HCT116 (cell line): Measurements from ENCODE around the gene PPEF1. TPM values are rescaled to one million over a fixed set of nuclear protein-coding genes. Genes with fewer than 3 reads are reported as not detected.

Source experiments
- ATAC-seq: fragments of 200-7000 bp; cut with Tn5 transposase; 2 replicates; pipeline ENCODE4 v1.9.1; 2020; ENCODE audit warnings: mild to moderate bottlenecking, moderate library complexity
- BruUV-seq: library from RNA; stranded (reverse); fragments of 400-500 nt; replicated peaks from 2 replicates; lab custom pipeline; 2021; lab: Mats Ljungman, UMichigan
- CTCF ChIA-PET: fragments of 300-600 bp; sonication (Branson Sonifier 250); formaldehyde crosslinking; loops from one replicate; lab custom pipeline; 2021; ENCODE audit warnings: antibody characterized with exemption; lab: Charles Lee
- POLR2A ChIA-PET: fragments of 300-600, 350-600 bp; sonication (Branson Sonifier 250); formaldehyde crosslinking; loops from one replicate; lab custom pipeline; 2021; ENCODE audit warnings: antibody characterized with exemption; lab: Charles Lee
- RAD21 ChIA-PET, 2 experiments: fragments of 300-600 bp; sonication (Branson Sonifier 250); formaldehyde crosslinking; loops; one replicate each; lab custom pipeline; 2023; ENCODE audit warnings: low total read pairs in 2 of 2; ENCODE audit not compliant: uncharacterized antibody in 2 of 2, unreplicated experiment in 2 of 2, low non-redundant PET in 1 of 2; lab: Charles Lee
- DNase-seq: peaks from one replicate; pipeline ENCODE4 v3.0.0-alpha.2; 2010; ENCODE audit warnings: low read depth, low spot score
- H2AFZ ChIP-seq: fragments of 200-600 bp; shearing (Covaris generic), sonication (generic); 2 replicates; pipeline ENCODE4 v1.6.1; 2017; ENCODE audit warnings: low read depth, mixed run types, mixed read lengths, antibody characterized with exemption, low read length; ENCODE audit not compliant: poor library complexity, severe bottlenecking
- H3K27ac ChIP-seq: 2 replicates; pipeline ENCODE4 v1.5.1; 2012; ENCODE audit warnings: low read depth, low read length
- H3K27me3 ChIP-seq: fragments of 200-600 bp; sonication (generic); 2 replicates; pipeline ENCODE4 v1.6.1; 2016; ENCODE audit warnings: mixed run types, low read length, mixed read lengths; ENCODE audit not compliant: insufficient read depth
- H3K36me3 ChIP-seq, 2 experiments: fragments of 200-500 bp in 1 of 2; fragments of 200-600 bp in 1 of 2; sonication (Bioruptor generic) in 1 of 2; sonication (generic) in 1 of 2; 2 replicates each; pipeline versions ENCODE4 v1.5.1 to v1.6.1; 2014 to 2016; ENCODE audit warnings: low read length in 2 of 2, inconsistent platforms in 1 of 2, mixed read lengths in 1 of 2, mixed run types in 1 of 2; ENCODE audit not compliant: insufficient read depth in 2 of 2, control insufficient read depth in 1 of 2
- H3K4me1 ChIP-seq, 2 experiments: fragments of 200-600 bp in 1 of 2; sonication (generic) in 1 of 2; 2 replicates each; pipeline versions ENCODE4 v1.5.1 to v1.6.1; 2012 to 2017; ENCODE audit warnings: low read length in 2 of 2, inconsistent platforms in 1 of 2, mild to moderate bottlenecking in 1 of 2, mixed read lengths in 1 of 2, mixed run types in 1 of 2, moderate library complexity in 1 of 2; ENCODE audit not compliant: insufficient read depth in 2 of 2, control insufficient read depth in 1 of 2
- H3K4me2 ChIP-seq: fragments of 200-600 bp; sonication (generic); 2 replicates; pipeline ENCODE4 v1.6.1; 2017; ENCODE audit warnings: mixed run types, low read length, mixed read lengths
- H3K4me3 ChIP-seq, 2 experiments: fragments of 200-600 bp in 1 of 2; sonication (generic) in 1 of 2; replicated peaks in 1 of 2; 2 replicates each; pipeline ENCODE4 v1.5.1; 2011 to 2016; ENCODE audit warnings: low read length in 2 of 2, control low read depth in 1 of 2, low read depth in 1 of 2, mild to moderate bottlenecking in 1 of 2, mixed read lengths in 1 of 2, mixed run types in 1 of 2
- H3K79me2 ChIP-seq: fragments of 200-600 bp; sonication (generic); 2 replicates; pipeline ENCODE4 v1.6.1; 2017; ENCODE audit warnings: mild to moderate bottlenecking, mixed run types, low read length, moderate library complexity, mixed read lengths; ENCODE audit not compliant: insufficient read depth
- H3K9ac ChIP-seq: fragments of 200-600 bp; sonication (generic); 2 replicates; pipeline ENCODE4 v1.6.1; 2016; ENCODE audit warnings: low read length, mixed read lengths
- H3K9me2 ChIP-seq: fragments of 200-600 bp; sonication (generic), shearing (Covaris generic); 2 replicates; pipeline ENCODE4 v1.6.1; 2017; ENCODE audit warnings: mixed run types, mild to moderate bottlenecking, moderate library complexity; ENCODE audit not compliant: insufficient read depth
- H3K9me3 ChIP-seq, 2 experiments: fragments of 200-500 bp in 1 of 2; fragments of 200-600 bp in 1 of 2; sonication (Bioruptor generic) in 1 of 2; sonication (generic) in 1 of 2; 2 replicates each; pipeline ENCODE4 v1.6.1; 2014 to 2017; ENCODE audit warnings: low read length in 2 of 2, mixed read lengths in 2 of 2, inconsistent platforms in 1 of 2, low read depth in 1 of 2, mild to moderate bottlenecking in 1 of 2, mixed run types in 1 of 2, moderate library complexity in 1 of 2; ENCODE audit not compliant: control insufficient read depth in 1 of 2, insufficient read depth in 1 of 2
- H4K20me1 ChIP-seq: fragments of 200-600 bp; sonication (generic), shearing (Covaris generic); 2 replicates; pipeline ENCODE4 v1.6.1; 2017; ENCODE audit warnings: mixed run types, mild to moderate bottlenecking, moderate library complexity; ENCODE audit not compliant: insufficient read depth
- ATF3 ChIP-seq: IDR thresholded peaks from 2 replicates; pipeline ENCODE4 v1.6.1; 2012
- CBX3 ChIP-seq: IDR thresholded peaks from 2 replicates; pipeline ENCODE4 v1.6.1; 2012; ENCODE audit warnings: low read depth
- EGR1 ChIP-seq: IDR thresholded peaks from 2 replicates; pipeline ENCODE4 v1.6.1; 2012; ENCODE audit warnings: low read depth
- ELF1 ChIP-seq: IDR thresholded peaks from 2 replicates; pipeline ENCODE4 v1.6.1; 2012; ENCODE audit warnings: low read depth, borderline replicate concordance
- EZH2phosphoT487 ChIP-seq: fragments of 200-600 bp; IDR thresholded peaks from 2 replicates; pipeline ENCODE4 v1.6.1; 2018; ENCODE audit warnings: antibody characterized with exemption, borderline replicate concordance
- FOSL1 ChIP-seq: IDR thresholded peaks from 2 replicates; pipeline ENCODE4 v1.6.1; 2012; ENCODE audit warnings: low read depth
- JUND ChIP-seq: IDR thresholded peaks from 2 replicates; pipeline ENCODE4 v1.6.1; 2012
- MAX ChIP-seq: IDR thresholded peaks from 2 replicates; pipeline ENCODE4 v1.6.1; 2012
- POLR2A ChIP-seq: IDR thresholded peaks from 2 replicates; pipeline ENCODE4 v1.7.0; 2011; ENCODE audit warnings: borderline replicate concordance; ENCODE audit not compliant: insufficient read depth, insufficient read length; ENCODE audit errors: extremely low read depth
- POLR2AphosphoS5 ChIP-seq: IDR thresholded peaks from 2 replicates; pipeline ENCODE4 v1.6.1; 2011; ENCODE audit warnings: mild to moderate bottlenecking, low read depth, low read length, moderate library complexity
- RAD21 ChIP-seq: IDR thresholded peaks from 2 replicates; pipeline ENCODE4 v1.6.1; 2012; ENCODE audit warnings: low read depth, mild to moderate bottlenecking
- SIN3A ChIP-seq: IDR thresholded peaks from 2 replicates; pipeline ENCODE4 v1.6.1; 2012; ENCODE audit warnings: low read depth
- TCF7L2 ChIP-seq: IDR thresholded peaks from 2 replicates; pipeline ENCODE4 v1.7.0; 2011; ENCODE audit warnings: borderline replicate concordance, inconsistent platforms; ENCODE audit not compliant: insufficient read depth, insufficient read length; ENCODE audit errors: extremely low read depth
- YY1 ChIP-seq: IDR thresholded peaks from 2 replicates; pipeline ENCODE4 v1.6.1; 2011; ENCODE audit warnings: low read length, low read depth, moderate library complexity, mild to moderate bottlenecking; ENCODE audit not compliant: insufficient replicate concordance; ENCODE audit errors: extremely low read depth
- ZBTB33 ChIP-seq: IDR thresholded peaks from 2 replicates; pipeline ENCODE4 v1.6.1; 2011; ENCODE audit warnings: mild to moderate bottlenecking, low read length, moderate library complexity; ENCODE audit not compliant: insufficient replicate concordance; ENCODE audit errors: extremely low read depth
- ZFX ChIP-seq: fragments of 450-650 bp; IDR thresholded peaks from 2 replicates; pipeline ENCODE4 v1.6.1; 2017
- intact Hi-C: fragments of 100-400 bp; cut with micrococcal nuclease; formaldehyde crosslinking; loops from 2 replicates; pipeline ENCODE4 v1.10.0; 2022
- total RNA-seq: library from RNA; stranded (reverse); gene quantifications from one replicate; pipeline ENCODE4 v1.2.1, GENCODE V29; 2021; ENCODE audit not compliant: unreplicated experiment
- TF ChIP-seq, protein P1 (sequence below), 3 experiments: fragments of 200-600 bp in 1 of 3; sonication (generic) in 1 of 3; IDR thresholded peaks in 2 of 3; conservative IDR thresholded peaks in 1 of 3; 2 replicates each; pipeline ENCODE4 v1.5.1; 2012 to 2017; ENCODE audit warnings: low read depth in 2 of 3, low read length in 2 of 3, antibody characterized with exemption in 1 of 3, borderline replicate concordance in 1 of 3, control low read depth in 1 of 3, mild to moderate bottlenecking in 1 of 3, mixed read lengths in 1 of 3, mixed run types in 1 of 3, moderate library complexity in 1 of 3; ENCODE audit not compliant: insufficient read depth in 1 of 3
- TF ChIP-seq, protein P2 (sequence below): IDR thresholded peaks from 2 replicates; pipeline ENCODE4 v1.6.1; 2012; ENCODE audit warnings: low read depth

PPEF1 gene
- total RNA-seq, 1 experiment from 2014 or later, result not detected

DNA sequence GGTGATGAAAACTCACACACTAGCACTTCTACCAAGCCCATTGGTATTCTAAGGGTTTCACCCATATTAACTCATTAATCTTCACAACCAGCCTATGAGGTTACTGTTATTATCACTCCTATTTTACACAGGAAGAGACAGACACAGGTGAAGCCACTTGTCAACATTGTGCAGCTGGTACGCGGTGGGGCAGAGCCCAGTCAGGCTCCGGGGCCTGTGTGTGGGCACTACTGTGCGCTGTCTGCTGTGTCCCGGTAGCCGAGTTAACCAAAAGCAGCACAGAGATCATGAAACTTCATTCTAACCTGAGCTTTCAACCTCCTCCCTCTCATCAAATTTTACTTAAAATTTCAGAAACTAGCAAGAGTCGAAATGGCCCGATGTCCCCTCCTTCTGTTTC is 165.2 kb downstream of the PPEF1 start:
- no peaks in the 10 kb centered on the region for H3K36me3 ChIP-seq
- peak overlapping the region; percentile 50 for H3K4me2 ChIP-seq
- ChIA-PET RAD21 (no interaction called here), POLR2A (no interaction called here), CTCF (no interaction called here)
- no peaks in the 10 kb centered on the region for H3K79me2 ChIP-seq
- DNase-seq, result no peak
- H3K9ac ChIP-seq, result no peak overlapping the region
- intact Hi-C loops, result no loop called here
- no peak for TF ChIP-seq EZH2phosphoT487
- TF ChIP-seq CBX3, result no peak
- no peak for TF ChIP-seq ATF3
- no peak for TF ChIP-seq POLR2AphosphoS5
- no peak for TF ChIP-seq RAD21
- TF ChIP-seq ZBTB33, result no peak
- no peak for TF ChIP-seq SIN3A
- TF ChIP-seq, protein P1, sequence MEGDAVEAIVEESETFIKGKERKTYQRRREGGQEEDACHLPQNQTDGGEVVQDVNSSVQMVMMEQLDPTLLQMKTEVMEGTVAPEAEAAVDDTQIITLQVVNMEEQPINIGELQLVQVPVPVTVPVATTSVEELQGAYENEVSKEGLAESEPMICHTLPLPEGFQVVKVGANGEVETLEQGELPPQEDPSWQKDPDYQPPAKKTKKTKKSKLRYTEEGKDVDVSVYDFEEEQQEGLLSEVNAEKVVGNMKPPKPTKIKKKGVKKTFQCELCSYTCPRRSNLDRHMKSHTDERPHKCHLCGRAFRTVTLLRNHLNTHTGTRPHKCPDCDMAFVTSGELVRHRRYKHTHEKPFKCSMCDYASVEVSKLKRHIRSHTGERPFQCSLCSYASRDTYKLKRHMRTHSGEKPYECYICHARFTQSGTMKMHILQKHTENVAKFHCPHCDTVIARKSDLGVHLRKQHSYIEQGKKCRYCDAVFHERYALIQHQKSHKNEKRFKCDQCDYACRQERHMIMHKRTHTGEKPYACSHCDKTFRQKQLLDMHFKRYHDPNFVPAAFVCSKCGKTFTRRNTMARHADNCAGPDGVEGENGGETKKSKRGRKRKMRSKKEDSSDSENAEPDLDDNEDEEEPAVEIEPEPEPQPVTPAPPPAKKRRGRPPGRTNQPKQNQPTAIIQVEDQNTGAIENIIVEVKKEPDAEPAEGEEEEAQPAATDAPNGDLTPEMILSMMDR (IDR thresholded peaks at IDR 0.05 in 2 of 3, conservative IDR thresholded peaks at IDR 0.05 in 1 of 3; ENCODE audit: borderline replicate concordance in 1 of 3, insufficient read depth in 1 of 3, low read depth in 2 of 3, low read length in 2 of 3), result no peak
- no peak for TF ChIP-seq YY1
- no peak for TF ChIP-seq FOSL1
- TF ChIP-seq, protein P2, sequence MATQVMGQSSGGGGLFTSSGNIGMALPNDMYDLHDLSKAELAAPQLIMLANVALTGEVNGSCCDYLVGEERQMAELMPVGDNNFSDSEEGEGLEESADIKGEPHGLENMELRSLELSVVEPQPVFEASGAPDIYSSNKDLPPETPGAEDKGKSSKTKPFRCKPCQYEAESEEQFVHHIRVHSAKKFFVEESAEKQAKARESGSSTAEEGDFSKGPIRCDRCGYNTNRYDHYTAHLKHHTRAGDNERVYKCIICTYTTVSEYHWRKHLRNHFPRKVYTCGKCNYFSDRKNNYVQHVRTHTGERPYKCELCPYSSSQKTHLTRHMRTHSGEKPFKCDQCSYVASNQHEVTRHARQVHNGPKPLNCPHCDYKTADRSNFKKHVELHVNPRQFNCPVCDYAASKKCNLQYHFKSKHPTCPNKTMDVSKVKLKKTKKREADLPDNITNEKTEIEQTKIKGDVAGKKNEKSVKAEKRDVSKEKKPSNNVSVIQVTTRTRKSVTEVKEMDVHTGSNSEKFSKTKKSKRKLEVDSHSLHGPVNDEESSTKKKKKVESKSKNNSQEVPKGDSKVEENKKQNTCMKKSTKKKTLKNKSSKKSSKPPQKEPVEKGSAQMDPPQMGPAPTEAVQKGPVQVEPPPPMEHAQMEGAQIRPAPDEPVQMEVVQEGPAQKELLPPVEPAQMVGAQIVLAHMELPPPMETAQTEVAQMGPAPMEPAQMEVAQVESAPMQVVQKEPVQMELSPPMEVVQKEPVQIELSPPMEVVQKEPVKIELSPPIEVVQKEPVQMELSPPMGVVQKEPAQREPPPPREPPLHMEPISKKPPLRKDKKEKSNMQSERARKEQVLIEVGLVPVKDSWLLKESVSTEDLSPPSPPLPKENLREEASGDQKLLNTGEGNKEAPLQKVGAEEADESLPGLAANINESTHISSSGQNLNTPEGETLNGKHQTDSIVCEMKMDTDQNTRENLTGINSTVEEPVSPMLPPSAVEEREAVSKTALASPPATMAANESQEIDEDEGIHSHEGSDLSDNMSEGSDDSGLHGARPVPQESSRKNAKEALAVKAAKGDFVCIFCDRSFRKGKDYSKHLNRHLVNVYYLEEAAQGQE, result no peak
- no peak for TF ChIP-seq ELF1
- no peak for TF ChIP-seq POLR2A
- TF ChIP-seq JUND, result no peak
- no peak for TF ChIP-seq MAX
- no peak for TF ChIP-seq EGR1
- TF ChIP-seq ZFX, result no peak
- no peak for TF ChIP-seq TCF7L2
- H3K9me2 ChIP-seq, result no peaks in the 10 kb centered on the region
- peaks cover 2 to 21% of the 10 kb centered on the region in 2 experiments for H3K4me1 ChIP-seq
- no peak for ATAC-seq
- no peak overlapping the region for H3K27ac ChIP-seq
- no peaks in the 10 kb centered on the region for H3K9me3 ChIP-seq
- no peaks in the 10 kb centered on the region for H3K27me3 ChIP-seq
- no peak overlapping the region for H3K4me3 ChIP-seq
- no TSS peak for BruUV-seq
- no peak overlapping the region for H2AFZ ChIP-seq
- H4K20me1 ChIP-seq, result no peaks in the 10 kb centered on the region
